H1 (cell line): Measurements from ENCODE around the gene EZH1. TPM values are rescaled to one million over a fixed set of nuclear protein-coding genes. Genes with fewer than 3 reads are reported as not detected.

Source experiments
- CTCF ChIA-PET: fragments of 300-600 bp; sonication (Branson Sonifier 250); formaldehyde crosslinking; loops from one replicate; lab custom pipeline; 2021; ENCODE audit not compliant: partially characterized antibody; lab: Charles Lee
- POLR2A ChIA-PET: fragments of 300-600 bp; sonication (Branson Sonifier 250); formaldehyde crosslinking; loops from one replicate; lab custom pipeline; 2021; ENCODE audit warnings: inconsistent platforms; ENCODE audit not compliant: partially characterized antibody; lab: Charles Lee
- DNase-seq, 2 experiments: peaks; one replicate each; pipeline versions ENCODE4 v3.0.0 to v3.0.0-alpha.2; 2010 to 2022; ENCODE audit warnings: low spot score in 2 of 2, low read depth in 1 of 2, mixed read lengths in 1 of 2
- FAIRE-seq: peaks from 2 replicates; lab custom pipeline; 2011; peaks lifted over from hg19 to GRCh38; lab: Jason Lieb, UNC
- H2AFZ ChIP-seq: 2 replicates; pipeline ENCODE4 v1.8.1; 2012; ENCODE audit warnings: low read length, inconsistent platforms
- H2AK5ac ChIP-seq: 2 replicates; pipeline ENCODE4 v1.6.1; 2013; ENCODE audit warnings: low read depth, low read length
- H2BK120ac ChIP-seq: replicated peaks from 2 replicates; pipeline ENCODE3; 2013; ENCODE audit warnings: low read depth, low read length, inconsistent platforms
- H2BK12ac ChIP-seq: 2 replicates; pipeline ENCODE4 v1.6.1; 2013; ENCODE audit warnings: low read depth, low read length
- H2BK15ac ChIP-seq: 2 replicates; pipeline ENCODE4 v1.6.1; 2013; ENCODE audit warnings: low read length
- H2BK20ac ChIP-seq: 2 replicates; pipeline ENCODE4 v1.6.1; 2013; ENCODE audit warnings: low read length
- H2BK5ac ChIP-seq: 2 replicates; pipeline ENCODE4 v1.6.1; 2013; ENCODE audit warnings: low read depth, low read length
- H3K14ac ChIP-seq: 2 replicates; pipeline ENCODE4 v1.6.1; 2013; ENCODE audit warnings: inconsistent platforms; ENCODE audit not compliant: insufficient read length
- H3K18ac ChIP-seq: 2 replicates; pipeline ENCODE4 v1.6.1; 2013; ENCODE audit warnings: low read length; ENCODE audit errors: extremely low read depth
- H3K23ac ChIP-seq: 2 replicates; pipeline ENCODE4 v1.6.1; 2013; ENCODE audit warnings: inconsistent platforms; ENCODE audit not compliant: insufficient read length
- H3K23me2 ChIP-seq: 2 replicates; pipeline ENCODE4 v1.6.1; 2013; ENCODE audit warnings: low read depth, low read length
- H3K27ac ChIP-seq: 2 replicates; pipeline ENCODE4 v1.6.1; 2011; ENCODE audit warnings: low read depth, low read length, inconsistent platforms
- H3K27me3 ChIP-seq, 4 experiments: replicated peaks in 1 of 4; 1 replicate in 1 of 4; 2 replicates in 3 of 4; pipeline versions ENCODE4 v1.6.1 to v1.8.1; 2011 to 2013; ENCODE audit warnings: low read length in 3 of 4, mild to moderate bottlenecking in 3 of 4, inconsistent platforms in 2 of 4, mixed read lengths in 2 of 4, moderate library complexity in 1 of 4; ENCODE audit not compliant: control insufficient read depth in 3 of 4, insufficient read depth in 3 of 4; ENCODE audit errors: extremely low read depth in 1 of 4
- H3K36me3 ChIP-seq, 4 experiments: 2 replicates each; pipeline versions ENCODE4 v1.6.1 to v1.8.1; 2011 to 2013; ENCODE audit warnings: mild to moderate bottlenecking in 4 of 4, low read length in 3 of 4, moderate library complexity in 2 of 4, control low read depth in 1 of 4, inconsistent platforms in 1 of 4; ENCODE audit not compliant: insufficient read depth in 4 of 4, control insufficient read depth in 2 of 4
- H3K4ac ChIP-seq: replicated peaks from 2 replicates; pipeline ENCODE3; 2013; ENCODE audit warnings: low read length, low read depth, mixed read lengths, inconsistent platforms; ENCODE audit not compliant: insufficient read length
- H3K4me1 ChIP-seq, 4 experiments: replicated peaks in 1 of 4; 1 replicate in 1 of 4; 2 replicates in 3 of 4; pipeline versions ENCODE4 v1.6.1 to v1.8.1; 2011 to 2013; ENCODE audit warnings: low read length in 3 of 4, inconsistent platforms in 2 of 4, mixed read lengths in 1 of 4; ENCODE audit not compliant: insufficient read depth in 4 of 4, control insufficient read depth in 3 of 4
- H3K4me2 ChIP-seq, 2 experiments: 2 replicates each; pipeline versions ENCODE4 v1.6.1 to v1.8.1; 2011 to 2013; ENCODE audit warnings: low read depth in 2 of 2, low read length in 2 of 2, control low read depth in 1 of 2, inconsistent platforms in 1 of 2, mild to moderate bottlenecking in 1 of 2; ENCODE audit not compliant: insufficient read depth in 1 of 2
- H3K4me3 ChIP-seq, 4 experiments: fragments of 200-600, 300-600 bp in 1 of 4; sonication (generic), shearing (Covaris generic), sonication (Bioruptor Twin) in 1 of 4; 2 replicates each; pipeline versions ENCODE4 v1.5.1 to v1.8.1; 2011 to 2016; ENCODE audit warnings: low read length in 4 of 4, low read depth in 3 of 4, control low read depth in 2 of 4, inconsistent platforms in 2 of 4, mild to moderate bottlenecking in 2 of 4, mixed read lengths in 1 of 4, moderate library complexity in 1 of 4; ENCODE audit not compliant: insufficient read depth in 2 of 4; ENCODE audit errors: extremely low read depth in 1 of 4
- H3K56ac ChIP-seq: replicated peaks from 2 replicates; pipeline ENCODE3; 2013; ENCODE audit warnings: low read depth, mild to moderate bottlenecking, mixed read lengths, low read length, inconsistent platforms; ENCODE audit not compliant: insufficient read length
- H3K79me1 ChIP-seq: 2 replicates; pipeline ENCODE4 v1.6.1; 2013; ENCODE audit warnings: low read depth, low read length, control low read depth
- H3K79me2 ChIP-seq, 2 experiments: 2 replicates each; pipeline versions ENCODE4 v1.6.1 to v1.8.1; 2012 to 2013; ENCODE audit warnings: low read length in 2 of 2, mild to moderate bottlenecking in 2 of 2, inconsistent platforms in 1 of 2; ENCODE audit not compliant: insufficient read depth in 2 of 2, control insufficient read depth in 1 of 2
- H3K9ac ChIP-seq, 4 experiments: replicated peaks in 1 of 4; 1 replicate in 1 of 4; 2 replicates in 3 of 4; pipeline versions ENCODE4 v1.6.1 to v1.8.1; 2011 to 2013; ENCODE audit warnings: low read depth in 3 of 4, low read length in 3 of 4, control low read depth in 2 of 4, mild to moderate bottlenecking in 2 of 4, moderate library complexity in 2 of 4, inconsistent platforms in 1 of 4; ENCODE audit errors: extremely low read depth in 1 of 4
- H3K9me3 ChIP-seq, 2 experiments: 2 replicates each; pipeline versions ENCODE4 v1.6.1 to v1.8.1; 2012 to 2013; ENCODE audit warnings: mild to moderate bottlenecking in 2 of 2, moderate library complexity in 2 of 2, control low read depth in 1 of 2, inconsistent platforms in 1 of 2, low read depth in 1 of 2, low read length in 1 of 2, mixed read lengths in 1 of 2; ENCODE audit not compliant: insufficient read depth in 2 of 2
- H4K20me1 ChIP-seq, 2 experiments: replicated peaks in 1 of 2; 2 replicates each; pipeline versions ENCODE3 to v1.8.1; 2011 to 2013; ENCODE audit warnings: inconsistent platforms in 2 of 2, low read length in 2 of 2, mild to moderate bottlenecking in 1 of 2; ENCODE audit not compliant: insufficient read depth in 2 of 2, control insufficient read depth in 1 of 2
- H4K5ac ChIP-seq: 2 replicates; pipeline ENCODE4 v1.6.1; 2013; ENCODE audit warnings: low read length, low read depth, mixed read lengths, inconsistent platforms; ENCODE audit not compliant: insufficient read length
- H4K8ac ChIP-seq: 2 replicates; pipeline ENCODE4 v1.8.0; 2013; ENCODE audit warnings: mild to moderate bottlenecking, moderate library complexity, low read length, inconsistent platforms; ENCODE audit not compliant: insufficient read depth; ENCODE audit errors: extremely low read depth
- H4K91ac ChIP-seq: replicated peaks from 2 replicates; pipeline ENCODE3; 2013; ENCODE audit warnings: low read length, mixed read lengths, inconsistent platforms; ENCODE audit not compliant: insufficient read length
- GABPA ChIP-seq: IDR thresholded peaks from 2 replicates; pipeline ENCODE4 v1.6.1; 2011; ENCODE audit warnings: mild to moderate bottlenecking, low read length, moderate library complexity, borderline replicate concordance; ENCODE audit not compliant: insufficient read depth
- HDAC2 ChIP-seq, 2 experiments: fragments of 300-600 bp in 1 of 2; sonication (generic) in 1 of 2; IDR thresholded peaks; 2 replicates each; pipeline ENCODE4 v1.6.1; 2011 to 2012; ENCODE audit warnings: low read depth in 2 of 2, low read length in 2 of 2, mild to moderate bottlenecking in 2 of 2, moderate library complexity in 2 of 2, borderline replicate concordance in 1 of 2, inconsistent platforms in 1 of 2
- NRF1 ChIP-seq: IDR thresholded peaks from 2 replicates; pipeline ENCODE4 v1.6.1; 2011; ENCODE audit warnings: mild to moderate bottlenecking, low read depth, low read length, improper control_type of control experiment
- RBBP5 ChIP-seq: IDR thresholded peaks from 2 replicates; pipeline ENCODE4 v1.7.1; 2012; ENCODE audit warnings: low read depth, mild to moderate bottlenecking, inconsistent platforms, low read length, moderate library complexity, borderline replicate concordance
- TAF7 ChIP-seq: optimal IDR thresholded peaks from 2 replicates; pipeline ENCODE3; 2011; ENCODE audit warnings: low read depth, mild to moderate bottlenecking, inconsistent platforms, low read length, moderate library complexity, borderline replicate concordance
- YY1 ChIP-seq: IDR thresholded peaks from 2 replicates; pipeline ENCODE4 v1.6.1; 2011; ENCODE audit warnings: low read depth, mild to moderate bottlenecking, low read length
- WGBS, 2 experiments: shearing (Covaris generic) in 1 of 2; methylation state at CpG; one replicate each; pipeline versions ENCODE4 v1.1.6 to v1.1.7; 2013 to 2015; ENCODE audit warnings: low lambda C conversion rate in 2 of 2, mixed read lengths in 2 of 2, inconsistent platforms in 1 of 2, low coverage in 1 of 2, missing lambda C conversion rate in 1 of 2; ENCODE audit not compliant: insufficient replicate concordance in 2 of 2, insufficient coverage in 1 of 2, insufficient read length in 1 of 2; ENCODE audit errors: extremely low coverage in 1 of 2, missing lambda C conversion rate in 1 of 2; 5-methylcytosine and 5-hydroxymethylcytosine counted together
- polyA plus RNA-seq, 7 experiments: library from polyadenylated mRNA; depleted of rRNA in 3 of 7; stranded (reverse) in 5 of 7; unstranded in 2 of 7; fragments of >200 nt in 5 of 7; fragments of 200-250 nt in 2 of 7; gene quantifications; 1 replicate in 5 of 7; 2 replicates in 1 of 7; 4 replicates in 1 of 7; pipeline versions ENCODE4 v1.2.1 to v1.2.3, GENCODE V29; 2011 to 2013; ENCODE audit warnings: missing spikeins in 2 of 7, mixed read lengths in 2 of 7
- total RNA-seq: library from RNA; stranded (reverse); fragmentation: NEBNext Ultra II Directional; extraction: Animal tissue kit (Norgen Biotek cat#: 25700); gene quantifications from 2 replicates; pipeline ENCODE4 v1.2.1, GENCODE V29; 2021
- TF ChIP-seq, protein P1 (sequence below): IDR thresholded peaks from 2 replicates; pipeline ENCODE4 v1.6.1; 2012; ENCODE audit warnings: inconsistent platforms
- TF ChIP-seq, protein P2 (sequence below): IDR thresholded peaks from 2 replicates; pipeline ENCODE4 v1.6.1; 2012; ENCODE audit warnings: inconsistent platforms

Gene EZH1
- total and polyA plus RNA-seq, 2 of the 8 experiments (the other 6 are each of a cell fraction or from before 2014, with no cell fraction given), result 17.4 to 20.8 TPM

DNA sequence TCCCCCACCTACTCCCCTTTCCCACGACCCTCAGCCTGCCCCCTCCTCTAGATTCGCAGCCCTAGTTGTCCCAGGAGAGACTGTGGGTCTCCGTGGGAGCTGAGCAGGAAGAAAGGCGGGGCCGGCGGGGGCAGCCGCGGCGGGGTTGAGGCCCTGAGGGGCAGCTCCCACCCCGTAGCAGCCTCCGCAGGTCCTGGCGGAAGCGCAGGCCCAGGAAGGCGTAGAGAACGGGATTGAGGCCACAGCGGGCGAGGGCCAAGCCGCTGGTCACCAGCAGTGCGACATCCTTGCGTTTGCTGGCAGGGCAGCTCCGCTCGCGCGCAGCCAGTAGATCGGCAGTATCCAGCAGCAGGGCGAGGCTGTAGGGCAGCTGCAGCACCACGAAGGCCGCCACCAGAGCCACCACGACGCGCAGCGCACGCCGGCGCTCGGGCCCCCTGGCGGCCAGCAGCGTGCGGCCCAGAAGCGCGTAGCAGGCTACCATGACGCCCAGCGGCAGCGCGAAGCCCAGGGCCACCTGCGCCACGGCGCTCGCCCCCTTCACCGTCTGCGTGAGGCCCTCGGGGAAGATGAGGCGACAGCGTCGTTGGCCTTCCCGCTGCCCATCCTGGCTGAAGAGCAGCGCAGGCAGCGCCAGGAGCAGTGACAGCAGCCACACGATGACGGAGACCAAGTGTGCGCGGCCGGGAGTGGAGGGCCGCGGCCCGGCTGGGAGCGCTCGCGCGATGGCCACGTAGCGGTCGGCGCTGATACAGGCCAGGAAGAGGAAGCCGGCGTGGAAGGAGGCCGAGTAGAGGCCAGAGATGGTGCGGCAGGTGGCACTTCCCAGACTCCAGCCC lies 65.1 kb downstream of the EZH1 start:
- no peaks in the 10 kb centered on the region for H3K36me3 ChIP-seq
- peak overlapping the region; percentile 92 for H3K4ac ChIP-seq
- 8% methylated on average over 65 of the region's 78 CpGs; no CpG with 5 or more reads in 1 of the 2 experiments for WGBS, 2 experiments
- no peak for FAIRE-seq
- H3K4me3 ChIP-seq, result peak overlapping the region; percentile 7 to 69 (median 40)
- peak overlapping the region; percentile 93 for H2BK5ac ChIP-seq
- H3K56ac ChIP-seq, result peak overlapping the region; percentile 62
- H3K27me3 ChIP-seq, result peaks cover 0 to 36% (median 26%) of the 10 kb centered on the region in 4 experiments; a peak in 5 of 7 replicates
- H2BK15ac ChIP-seq, result peak overlapping the region; percentile 100; the same call in 1 of the 2 replicates
- no peak overlapping the region for H2AK5ac ChIP-seq
- no peaks in the 10 kb centered on the region for H3K79me1 ChIP-seq
- no peak overlapping the region for H3K14ac ChIP-seq
- POLR2A ChIA-PET, result interaction anchor here (0.6 to 14.0 kb wide), 19 partner anchors 14 to 688 kb away, joined by 3 to 239 read pairs (median 4); partner anchors contain the start of genes BECN1, MLX, PSMC3IP and RAMP2
- peak in 1 of 2 experiments; percentile 91 for DNase-seq
- peak overlapping the region; percentile 99 for H3K18ac ChIP-seq
- peaks cover 38% of the 10 kb centered on the region for H3K23me2 ChIP-seq
- H3K4me1 ChIP-seq, result peaks cover 0 to 35% (median 30%) of the 10 kb centered on the region in 4 experiments; a peak in 6 of 7 replicates
- H2BK12ac ChIP-seq, result peak overlapping the region; percentile 99; the same call in 1 of the 2 replicates
- peak overlapping the region; percentile 80; the same call in 1 of the 2 replicates for H2BK20ac ChIP-seq
- peak overlapping the region; percentile 80 for H4K5ac ChIP-seq
- H3K23ac ChIP-seq, result no peak overlapping the region
- CTCF ChIA-PET, result interaction anchor here (0.6 to 4.4 kb wide), 30 partner anchors 10 to 283 kb away, joined by 3 to 56 read pairs (median 4); partner anchors contain the start of genes MLX, PSMC3IP, RAMP2 and RETREG3
- peak overlapping the region; percentile 64; the same call in 1 of the 2 replicates for H2AFZ ChIP-seq
- no peaks in the 10 kb centered on the region for H3K79me2 ChIP-seq
- H3K4me2 ChIP-seq, result peak overlapping the region; percentile 58 to 83
- H2BK120ac ChIP-seq, result peak overlapping the region; percentile 93
- H4K8ac ChIP-seq, result peak overlapping the region; percentile 81
- H3K9me3 ChIP-seq, result no peaks in the 10 kb centered on the region
- H3K9ac ChIP-seq, result peak overlapping the region in 2 of 4 experiments; percentile 36 to 58; a peak in 3 of 7 replicates
- peak overlapping the region; percentile 56; the same call in 1 of the 2 replicates for H3K27ac ChIP-seq
- H4K20me1 ChIP-seq, result peaks cover under 1 to 8% of the 10 kb centered on the region in 2 experiments
- peak overlapping the region; percentile 99 for H4K91ac ChIP-seq
- 0 out of 2 replicates have a peak, but pooled peaks have one; percentile 67 for TF ChIP-seq GABPA
- peak in 1 of 2 experiments; percentile 93; a peak in 2 of 4 replicates for TF ChIP-seq HDAC2 (IDR thresholded peaks at IDR 0.05; ENCODE audit: borderline replicate concordance in 1 of 2, low read depth in 2 of 2, low read length in 2 of 2)
- TF ChIP-seq, protein P1, sequence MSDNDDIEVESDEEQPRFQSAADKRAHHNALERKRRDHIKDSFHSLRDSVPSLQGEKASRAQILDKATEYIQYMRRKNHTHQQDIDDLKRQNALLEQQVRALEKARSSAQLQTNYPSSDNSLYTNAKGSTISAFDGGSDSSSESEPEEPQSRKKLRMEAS, result peak; percentile 98
- peak; percentile 73; the same call in 1 of the 2 replicates for TF ChIP-seq YY1
- 0 out of 2 replicates have a peak, but pooled peaks have one; percentile 3 for TF ChIP-seq NRF1
- peak; percentile 56 for TF ChIP-seq TAF7
- TF ChIP-seq, protein P2, sequence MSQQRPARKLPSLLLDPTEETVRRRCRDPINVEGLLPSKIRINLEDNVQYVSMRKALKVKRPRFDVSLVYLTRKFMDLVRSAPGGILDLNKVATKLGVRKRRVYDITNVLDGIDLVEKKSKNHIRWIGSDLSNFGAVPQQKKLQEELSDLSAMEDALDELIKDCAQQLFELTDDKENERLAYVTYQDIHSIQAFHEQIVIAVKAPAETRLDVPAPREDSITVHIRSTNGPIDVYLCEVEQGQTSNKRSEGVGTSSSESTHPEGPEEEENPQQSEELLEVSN, result peak; percentile 97
- 0 out of 2 replicates have a peak, but pooled peaks have one; percentile 69 for TF ChIP-seq RBBP5
